Stimulated activated CD4-positive, alpha-beta T cell treated with anti-CD3 and anti-CD28 coated beads, Interleukin-4, amount 100 ng/mL, for 1 hour (primary cell): Measurements from ENCODE around the gene CASTOR1.

Source experiments
- DNase-seq: peaks from one replicate; pipeline ENCODE4 v3.0.0-alpha.2; 2020

The CASTOR1 gene

GRCh38 chr22:30240541-30241417, 48.5 kb downstream of the CASTOR1 start:
- no peak for DNase-seq

- no peak for DNase-seq
These were observed 49.6 kb downstream of the CASTOR1 start for GRCh38 chr22:30239488-30240405.

- no peak for DNase-seq
These were observed 50.4 kb downstream of the CASTOR1 start for GRCh38 chr22:30238661-30239487.

GRCh38 chr22:30238136-30238535, 51.2 kb downstream of the CASTOR1 start:
- no peak for DNase-seq

- DNase-seq = no peak
These were observed 52.4 kb downstream of the CASTOR1 start for GRCh38 chr22:30236875-30237274.

GRCh38 chr22:30235687-30236170, 53.6 kb downstream of the CASTOR1 start:
- no peak for DNase-seq
